ENCODE measurements around the gene TEX11. TPM values are rescaled to one million over a fixed set of nuclear protein-coding genes. Genes with fewer than 3 reads are reported as not detected.

TEX11 gene
- total RNA-seq, 1 experiment from 2014 or later, result not detected

GRCh38 chrX:70500826-70501225 is 407.7 kb downstream of the TEX11 start:
- no peaks in the 10 kb centered on the region for H3K4me1 ChIP-seq (replicated peaks; ENCODE audit: insufficient read depth)
- intact Hi-C loops (cut with micrococcal nuclease; ENCODE audit: unreplicated experiment), result no loop called here
- H2AFZ ChIP-seq, result no peak overlapping the region
- TF ChIP-seq EZH2 (IDR thresholded peaks at IDR 0.05; ENCODE audit: low read depth) (no peak), CTCF (conservative IDR thresholded peaks at IDR 0.05) (no peak)
- no peaks in the 10 kb centered on the region for H3K9me3 ChIP-seq (ENCODE audit: insufficient read depth, low read depth)
- ChIA-PET POLR2A (ENCODE audit: unreplicated experiment) (no interaction called here), CTCF (no interaction called here)
- no peaks in the 10 kb centered on the region for H3K27me3 ChIP-seq (ENCODE audit: insufficient read depth, low read depth)
- BruUV-seq (replicated peaks), result no TSS peak
- H4K20me1 ChIP-seq (ENCODE audit: insufficient read depth), result no peaks in the 10 kb centered on the region
- H3K27ac ChIP-seq, result no peak overlapping the region
- no peaks in the 10 kb centered on the region for H3F3A ChIP-seq (ENCODE audit: insufficient read depth, low read depth)
- H3K4me2 ChIP-seq, result no peak overlapping the region
- no peak overlapping the region for H3K4me3 ChIP-seq
- DNase-seq, result no peak
- H3K79me2 ChIP-seq (ENCODE audit: low read depth), result no peaks in the 10 kb centered on the region
- H3K9me2 ChIP-seq (ENCODE audit: insufficient read depth), result no peaks in the 10 kb centered on the region
- no peaks in the 10 kb centered on the region for H3K36me3 ChIP-seq (ENCODE audit: low read depth)

DNA sequence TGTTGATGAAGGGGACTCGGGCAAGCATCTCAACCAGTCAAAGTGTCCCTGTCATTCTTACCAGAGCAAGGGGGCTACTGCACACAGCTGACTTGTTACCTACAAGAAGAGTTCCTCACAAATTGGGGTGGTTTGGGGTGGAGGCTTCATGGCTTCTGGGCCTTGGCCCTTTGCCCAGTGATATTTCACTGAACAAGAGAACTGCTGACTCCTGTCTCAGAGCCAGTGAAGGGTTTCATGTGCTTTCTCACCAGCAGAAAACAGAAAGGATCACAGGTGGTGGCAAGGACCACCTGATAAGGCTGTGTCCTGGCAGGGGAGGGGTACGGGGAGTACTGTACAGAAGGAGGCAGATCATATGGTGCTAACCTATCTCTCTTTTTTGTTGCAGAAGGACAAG is 410.4 kb downstream of the TEX11 start:
- TF ChIP-seq EZH2 (IDR thresholded peaks at IDR 0.05; ENCODE audit: low read depth), result no peak
- no peak for TF ChIP-seq CTCF (conservative IDR thresholded peaks at IDR 0.05)
- no TSS peak for BruUV-seq (replicated peaks)
- no peaks in the 10 kb centered on the region for H3K79me2 ChIP-seq (ENCODE audit: low read depth)
- 0 out of 2 replicates have a peak, but pooled peaks cover 4% of the 10 kb centered on the region for H3K36me3 ChIP-seq (ENCODE audit: low read depth)
- ChIA-PET CTCF (no interaction called here), POLR2A (ENCODE audit: unreplicated experiment) (no interaction called here)
- no peaks in the 10 kb centered on the region for H3K27me3 ChIP-seq (ENCODE audit: insufficient read depth, low read depth)
- H3K4me3 ChIP-seq, result no peak overlapping the region
- intact Hi-C loops (cut with micrococcal nuclease; ENCODE audit: unreplicated experiment), result no loop called here
- H3F3A ChIP-seq (ENCODE audit: insufficient read depth, low read depth), result no peaks in the 10 kb centered on the region
- H3K27ac ChIP-seq, result no peak overlapping the region
- no peak for DNase-seq
- no peaks in the 10 kb centered on the region for H4K20me1 ChIP-seq (ENCODE audit: insufficient read depth)
- H3K9me3 ChIP-seq (ENCODE audit: insufficient read depth, low read depth), result no peaks in the 10 kb centered on the region
- H2AFZ ChIP-seq, result no peak overlapping the region
- H3K4me1 ChIP-seq (replicated peaks; ENCODE audit: insufficient read depth), result no peaks in the 10 kb centered on the region
- no peak overlapping the region for H3K4me2 ChIP-seq
- H3K9me2 ChIP-seq (ENCODE audit: insufficient read depth), result no peaks in the 10 kb centered on the region

GRCh38 chrX:70497026-70497425 is 411.5 kb downstream of the TEX11 start:
- CTCF ChIA-PET, result no interaction called here
- Histone ChIP-seq H3K27ac (no peak overlapping the region), H3K9me2 (ENCODE audit: insufficient read depth) (no peaks in the 10 kb centered on the region), H3K4me3 (no peak overlapping the region), H3K79me2 (ENCODE audit: low read depth) (no peaks in the 10 kb centered on the region), H4K20me1 (ENCODE audit: insufficient read depth) (no peaks in the 10 kb centered on the region), H3K4me2 (no peak overlapping the region), H3F3A (ENCODE audit: insufficient read depth, low read depth) (no peaks in the 10 kb centered on the region), H3K36me3 (ENCODE audit: low read depth) (0 out of 2 replicates have a peak, but pooled peaks cover 4% of the 10 kb centered on the region), H2AFZ (no peak overlapping the region), H3K9me3 (ENCODE audit: insufficient read depth, low read depth) (no peaks in the 10 kb centered on the region), H3K4me1 (replicated peaks; ENCODE audit: insufficient read depth) (no peaks in the 10 kb centered on the region), H3K27me3 (ENCODE audit: insufficient read depth, low read depth) (no peaks in the 10 kb centered on the region)
- POLR2A ChIA-PET (ENCODE audit: unreplicated experiment), result no interaction called here
- intact Hi-C loops (cut with micrococcal nuclease; ENCODE audit: unreplicated experiment), result no loop called here
- BruUV-seq (replicated peaks), result no TSS peak
- no peak for TF ChIP-seq CTCF (conservative IDR thresholded peaks at IDR 0.05)
- TF ChIP-seq EZH2 (IDR thresholded peaks at IDR 0.05; ENCODE audit: low read depth), result no peak
- DNase-seq, result no peak
